DOHH2 (cell line): ENCODE measurements around the gene APOE.

ENCODE experiments used
- CTCF ChIP-seq: fragments of 200-600 bp; sonication (generic); IDR thresholded peaks from one replicate; pipeline ENCODE4 v1.5.1; 2014; ENCODE audit warnings: antibody characterized with exemption, mild to moderate bottlenecking, low read depth, low read length; ENCODE audit not compliant: poor library complexity, severe bottlenecking
- EZH2phosphoT487 ChIP-seq: fragments of 200-600 bp; sonication (generic); IDR thresholded peaks from 2 replicates; pipeline ENCODE4 v1.6.1; 2017; ENCODE audit warnings: borderline replicate concordance, mild to moderate bottlenecking, antibody characterized with exemption, low read length, moderate library complexity, mixed read lengths

- no peak for TF ChIP-seq CTCF
- no peak for TF ChIP-seq EZH2phosphoT487
These were observed 5.0 kb upstream of the APOE start for GRCh38 chr19:44900328-44901244.
